ENCODE data around the gene DGKB. TPM values are rescaled to one million over a fixed set of nuclear protein-coding genes. Genes with fewer than 3 reads are reported as not detected.

The DGKB gene
- total RNA-seq, 4 donors from 2014 or later = 17.3 to 54.9 (median 26.1) TPM

DNA sequence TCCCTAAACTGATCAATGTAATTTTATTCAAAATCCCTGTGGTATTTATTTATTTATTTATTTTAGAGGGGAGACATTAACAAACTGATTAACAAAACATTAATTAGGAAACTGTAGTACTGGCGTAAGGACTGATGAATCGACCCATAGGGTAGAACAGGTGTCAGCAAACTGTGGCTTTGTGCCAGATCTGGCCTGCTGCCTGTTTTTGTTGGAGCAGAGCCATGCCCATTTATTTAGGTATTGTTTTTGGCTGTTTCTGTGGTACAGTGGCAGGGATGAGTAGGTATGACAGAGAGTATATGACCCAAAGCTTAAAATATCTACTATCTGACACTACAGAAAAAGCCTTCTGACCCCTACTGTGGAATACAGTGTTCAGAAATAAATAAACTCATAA is 580.6 kb downstream of the DGKB start:
- ATAC-seq = no peak
- 20 to 69% methylated on average over 1 to 2 of the region's 2 CpGs for WGBS, 2 donors (ENCODE audit: low coverage in 1 of 2)

DNA sequence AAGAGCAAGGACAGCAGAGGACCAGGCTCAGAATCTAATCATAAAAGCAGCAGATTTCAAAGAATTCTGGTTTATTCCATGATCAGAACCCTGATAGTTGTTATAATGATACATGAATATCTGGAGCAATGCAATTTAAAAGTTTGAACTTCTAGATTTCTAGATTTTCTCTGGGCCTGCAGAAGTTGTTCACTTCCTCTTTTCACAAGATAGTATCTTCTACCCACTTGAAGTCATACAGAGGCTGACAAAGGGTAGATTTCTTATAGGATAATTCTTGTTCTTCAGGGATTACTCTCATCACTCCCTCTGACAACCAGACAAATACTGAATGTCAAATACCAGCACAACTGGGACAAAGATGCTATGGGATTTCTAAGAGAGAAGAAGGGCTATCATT is 593.1 kb downstream of the DGKB start:
- no peak for TF ChIP-seq EP300 (IDR thresholded peaks at IDR 0.05)
- TF ChIP-seq POLR2AphosphoS5 (IDR thresholded peaks at IDR 0.05) = no peak
- TF ChIP-seq, protein P1, sequence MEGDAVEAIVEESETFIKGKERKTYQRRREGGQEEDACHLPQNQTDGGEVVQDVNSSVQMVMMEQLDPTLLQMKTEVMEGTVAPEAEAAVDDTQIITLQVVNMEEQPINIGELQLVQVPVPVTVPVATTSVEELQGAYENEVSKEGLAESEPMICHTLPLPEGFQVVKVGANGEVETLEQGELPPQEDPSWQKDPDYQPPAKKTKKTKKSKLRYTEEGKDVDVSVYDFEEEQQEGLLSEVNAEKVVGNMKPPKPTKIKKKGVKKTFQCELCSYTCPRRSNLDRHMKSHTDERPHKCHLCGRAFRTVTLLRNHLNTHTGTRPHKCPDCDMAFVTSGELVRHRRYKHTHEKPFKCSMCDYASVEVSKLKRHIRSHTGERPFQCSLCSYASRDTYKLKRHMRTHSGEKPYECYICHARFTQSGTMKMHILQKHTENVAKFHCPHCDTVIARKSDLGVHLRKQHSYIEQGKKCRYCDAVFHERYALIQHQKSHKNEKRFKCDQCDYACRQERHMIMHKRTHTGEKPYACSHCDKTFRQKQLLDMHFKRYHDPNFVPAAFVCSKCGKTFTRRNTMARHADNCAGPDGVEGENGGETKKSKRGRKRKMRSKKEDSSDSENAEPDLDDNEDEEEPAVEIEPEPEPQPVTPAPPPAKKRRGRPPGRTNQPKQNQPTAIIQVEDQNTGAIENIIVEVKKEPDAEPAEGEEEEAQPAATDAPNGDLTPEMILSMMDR (IDR thresholded peaks at IDR 0.05) = no peak
- no peaks in the 10 kb centered on the region for H3K4me1 ChIP-seq
- ATAC-seq = no peak
- H3K4me3 ChIP-seq = no peak overlapping the region
- H3K27ac ChIP-seq = no peak overlapping the region
- H3K27me3 ChIP-seq = no peaks in the 10 kb centered on the region
- no peaks in the 10 kb centered on the region for H3K9me3 ChIP-seq
- H3K36me3 ChIP-seq = no peaks in the 10 kb centered on the region

More for the DNA sequence above, 580.6 kb downstream of the DGKB start:
- H3K36me3 ChIP-seq = no peaks in the 10 kb centered on the region
- H3K27me3 ChIP-seq = no peaks in the 10 kb centered on the region
- H3K9me3 ChIP-seq = peaks cover 0 to 8% (median 0%) of the 10 kb centered on the region in 3 donors
- no peak overlapping the region for H3K27ac ChIP-seq
- no peaks in the 10 kb centered on the region for H3K4me1 ChIP-seq
- no peak overlapping the region for H3K4me3 ChIP-seq
- no peak for TF ChIP-seq EP300 (IDR thresholded peaks at IDR 0.05)
- no peak for TF ChIP-seq POLR2AphosphoS5 (IDR thresholded peaks at IDR 0.05)
- TF ChIP-seq, protein P1 (IDR thresholded peaks at IDR 0.05) = no peak
- TF ChIP-seq POLR2A (IDR thresholded peaks at IDR 0.05) = no peak

DNA sequence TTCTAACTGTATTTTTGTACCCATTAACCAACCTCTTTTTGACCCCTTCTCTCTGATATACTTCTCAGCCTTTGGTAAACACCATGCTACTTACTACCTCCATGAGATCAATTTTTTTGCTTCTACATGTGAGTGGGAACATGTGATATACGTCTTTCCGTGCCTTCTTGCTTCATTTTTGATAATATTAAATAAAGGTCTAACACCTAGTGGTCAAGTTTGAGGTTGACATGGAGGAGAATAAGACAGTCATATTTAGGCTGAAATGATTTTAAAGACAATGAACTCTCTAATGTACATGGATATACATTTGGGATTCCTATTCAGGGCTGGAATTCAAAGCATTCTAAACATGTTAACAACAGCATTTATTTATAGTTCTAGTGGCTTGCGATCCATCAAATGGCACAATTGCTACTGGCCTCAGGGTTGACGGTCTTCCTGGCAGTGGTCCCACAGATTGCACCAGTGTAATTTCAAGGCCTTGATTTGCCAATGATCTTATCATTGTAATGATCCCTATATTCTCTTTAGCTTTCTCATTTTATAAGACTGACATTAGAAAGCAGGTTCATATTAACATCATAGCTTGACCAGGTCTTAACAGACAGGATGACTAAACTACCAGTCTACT is 597.2 kb downstream of the DGKB start:
- Histone ChIP-seq H3K27ac (no peak overlapping the region), H3K9me3 (no peaks in the 10 kb centered on the region), H3K4me1 (no peaks in the 10 kb centered on the region), H3K4me3 (no peak overlapping the region), H3K27me3 (no peaks in the 10 kb centered on the region), H3K36me3 (no peaks in the 10 kb centered on the region)
- WGBS, 2 donors (ENCODE audit: low coverage in 1 of 2) = 79% methylated on average over 4 of the region's 4 CpGs; no CpG with 5 or more reads in 1 of the 2 donors
- no peak for ATAC-seq
- TF ChIP-seq POLR2A (IDR thresholded peaks at IDR 0.05) (no peak), POLR2AphosphoS5 (IDR thresholded peaks at IDR 0.05) (no peak), EP300 (IDR thresholded peaks at IDR 0.05) (no peak)
- TF ChIP-seq, protein P1 (IDR thresholded peaks at IDR 0.05) = no peak

DNA sequence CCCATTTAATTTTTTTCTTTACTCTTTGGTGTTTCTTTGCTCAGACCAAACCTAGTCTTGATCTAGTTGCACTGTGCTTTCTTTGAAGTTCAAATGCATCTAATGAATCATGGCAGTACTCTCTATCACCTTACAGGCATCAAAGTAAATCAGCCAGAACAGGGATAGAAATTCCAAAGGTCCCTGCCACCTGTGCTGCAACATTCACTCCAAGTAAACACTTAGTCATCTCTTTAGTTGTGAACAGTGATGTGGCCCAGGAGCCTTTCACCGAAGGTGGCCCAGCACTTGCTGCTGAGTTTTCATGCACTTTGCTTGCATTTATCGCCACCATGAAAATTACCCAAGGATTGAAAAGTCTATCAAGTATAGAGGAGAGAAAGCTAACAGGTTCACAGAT is 599.0 kb downstream of the DGKB start:
- Histone ChIP-seq H3K36me3 (no peaks in the 10 kb centered on the region), H3K4me1 (no peaks in the 10 kb centered on the region), H3K27me3 (no peaks in the 10 kb centered on the region), H3K4me3 (no peak overlapping the region), H3K27ac (no peak overlapping the region), H3K9me3 (no peaks in the 10 kb centered on the region)
- no peak for ATAC-seq
- 100% methylated on average over 1 to 2 of the region's 2 CpGs for WGBS, 2 donors (ENCODE audit: low coverage in 1 of 2)
- TF ChIP-seq POLR2A (IDR thresholded peaks at IDR 0.05) = no peak
- TF ChIP-seq POLR2AphosphoS5 (IDR thresholded peaks at IDR 0.05) = no peak
- TF ChIP-seq, protein P1 (IDR thresholded peaks at IDR 0.05) = no peak
- TF ChIP-seq EP300 (IDR thresholded peaks at IDR 0.05) = no peak

DNA sequence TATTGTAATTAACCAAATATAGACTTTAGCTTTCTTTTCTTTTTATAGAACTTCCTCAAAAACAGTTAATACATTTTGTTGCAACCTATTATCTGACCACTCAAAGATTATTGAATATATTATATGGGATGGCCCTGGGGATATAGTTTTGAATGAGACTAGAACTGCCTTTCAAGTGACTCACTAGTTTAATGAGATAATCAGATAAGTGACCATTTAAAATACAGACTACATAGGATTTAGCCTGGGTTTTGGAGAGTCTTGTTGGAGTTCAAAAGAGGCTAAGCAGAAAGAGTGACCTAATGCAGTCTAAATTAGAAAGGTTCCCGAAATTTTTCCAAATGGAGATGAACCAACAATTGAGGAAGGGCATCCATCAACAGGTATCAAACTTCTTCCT is 607.9 kb downstream of the DGKB start:
- TF ChIP-seq POLR2AphosphoS5 (IDR thresholded peaks at IDR 0.05) (no peak), EP300 (IDR thresholded peaks at IDR 0.05) (no peak), POLR2A (IDR thresholded peaks at IDR 0.05) (no peak)
- TF ChIP-seq, protein P1 (IDR thresholded peaks at IDR 0.05) = no peak
- no peaks in the 10 kb centered on the region for H3K9me3 ChIP-seq
- no peaks in the 10 kb centered on the region for H3K36me3 ChIP-seq
- no peak overlapping the region for H3K4me3 ChIP-seq
- no peak overlapping the region for H3K27ac ChIP-seq
- no peaks in the 10 kb centered on the region for H3K4me1 ChIP-seq
- no peak for ATAC-seq
- no peaks in the 10 kb centered on the region for H3K27me3 ChIP-seq
- 63 to 100% methylated on average over 1 of the region's 1 CpG for WGBS, 2 donors (ENCODE audit: low coverage in 1 of 2)

Measured in gastroesophageal sphincter (tissue), 4 donors.